ENCODE measurements around the gene LRP11.

DNA sequence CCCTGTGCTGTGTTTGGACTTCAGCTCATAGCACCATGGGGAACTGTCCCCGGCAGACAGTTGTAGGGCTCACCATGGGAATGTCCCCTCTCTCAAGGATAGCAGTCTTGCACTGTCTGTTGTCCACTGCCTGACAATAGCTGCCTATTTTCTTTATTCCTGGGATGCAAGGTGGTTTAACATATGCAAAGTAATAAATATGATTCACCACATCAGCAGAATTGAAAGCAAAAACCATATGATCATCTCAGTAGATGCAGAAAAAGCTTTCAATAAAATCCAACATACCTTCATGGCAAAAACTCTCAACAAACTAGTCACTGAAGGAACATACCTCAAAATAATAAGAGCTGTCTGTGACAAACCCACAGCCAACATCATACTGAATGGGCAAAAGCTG is 13.5 kb upstream of the LRP11 start:
- TF ChIP-seq, protein P1, sequence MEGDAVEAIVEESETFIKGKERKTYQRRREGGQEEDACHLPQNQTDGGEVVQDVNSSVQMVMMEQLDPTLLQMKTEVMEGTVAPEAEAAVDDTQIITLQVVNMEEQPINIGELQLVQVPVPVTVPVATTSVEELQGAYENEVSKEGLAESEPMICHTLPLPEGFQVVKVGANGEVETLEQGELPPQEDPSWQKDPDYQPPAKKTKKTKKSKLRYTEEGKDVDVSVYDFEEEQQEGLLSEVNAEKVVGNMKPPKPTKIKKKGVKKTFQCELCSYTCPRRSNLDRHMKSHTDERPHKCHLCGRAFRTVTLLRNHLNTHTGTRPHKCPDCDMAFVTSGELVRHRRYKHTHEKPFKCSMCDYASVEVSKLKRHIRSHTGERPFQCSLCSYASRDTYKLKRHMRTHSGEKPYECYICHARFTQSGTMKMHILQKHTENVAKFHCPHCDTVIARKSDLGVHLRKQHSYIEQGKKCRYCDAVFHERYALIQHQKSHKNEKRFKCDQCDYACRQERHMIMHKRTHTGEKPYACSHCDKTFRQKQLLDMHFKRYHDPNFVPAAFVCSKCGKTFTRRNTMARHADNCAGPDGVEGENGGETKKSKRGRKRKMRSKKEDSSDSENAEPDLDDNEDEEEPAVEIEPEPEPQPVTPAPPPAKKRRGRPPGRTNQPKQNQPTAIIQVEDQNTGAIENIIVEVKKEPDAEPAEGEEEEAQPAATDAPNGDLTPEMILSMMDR (IDR thresholded peaks at IDR 0.05) = no peak
- no peak for TF ChIP-seq POLR2A (IDR thresholded peaks at IDR 0.05)

All from adrenal gland (tissue), 5 donors.